HG03097 (cell line): ENCODE data around the gene CHRNG.
"Not testable (repeated sequence)": the region's sequence is repeated elsewhere in the genome, so short reads cannot be mapped to it uniquely, and the experiment has no call there.

Source experiments
- ATAC-seq: cut with Tn5 transposase; IDR thresholded peaks from one replicate; pipeline ENCODE4 v1.9.1; 2021; ENCODE audit not compliant: unreplicated experiment, low FRiP score

Gene CHRNG

GRCh38 chr2:232542715-232543467 is 3.4 kb downstream of the CHRNG start:
- ATAC-seq, result no peak

GRCh38 chr2:232543491-232543890 is 4.0 kb downstream of the CHRNG start:
- ATAC-seq, result no peak

- ATAC-seq, result no peak
Measured at GRCh38 chr2:232543928-232544631, 4.6 kb downstream of the CHRNG start.

GRCh38 chr2:232544674-232545073 is 5.2 kb downstream of the CHRNG start:
- no peak for ATAC-seq

GRCh38 chr2:232545511-232546375 is 6.3 kb downstream of the CHRNG start:
- no peak for ATAC-seq

- ATAC-seq, result no peak
Measured at GRCh38 chr2:232547991-232548390, 8.5 kb downstream of the CHRNG start.

GRCh38 chr2:232549655-232550353 is 10.3 kb downstream of the CHRNG start:
- ATAC-seq, result no peak

GRCh38 chr2:232550354-232551249 is 11.1 kb downstream of the CHRNG start, which contains the start of the genes EIF4E2 and TIGD1:
Gene EIF4E2 (plus strand): TSS chr2:232550689. CDS start chr2:232550725, 36 bp downstream.
Gene TIGD1 (minus strand): TSS chr2:232550557. CDS start chr2:232549882, 675 bp downstream.
- peak; percentile 91 for ATAC-seq

- ATAC-seq, result no peak
Measured at GRCh38 chr2:232551250-232551638, 11.8 kb downstream of the CHRNG start.

GRCh38 chr2:232551776-232552175 is 12.3 kb downstream of the CHRNG start:
- ATAC-seq, result no peak

- no peak for ATAC-seq
Measured at GRCh38 chr2:232556426-232556825, 16.9 kb downstream of the CHRNG start.

- no peak for ATAC-seq
Measured at GRCh38 chr2:232562515-232563151, 23.1 kb downstream of the CHRNG start.

GRCh38 chr2:232563580-232563979 is 24.1 kb downstream of the CHRNG start:
- ATAC-seq, result no peak

GRCh38 chr2:232567721-232568120 is 28.2 kb downstream of the CHRNG start:
- no peak for ATAC-seq

GRCh38 chr2:232568161-232568560 is 28.7 kb downstream of the CHRNG start:
- ATAC-seq, result no peak

GRCh38 chr2:232569541-232569940 is 30.0 kb downstream of the CHRNG start:
- ATAC-seq, result no peak

GRCh38 chr2:232570481-232570880 is 31.0 kb downstream of the CHRNG start:
- not testable (repeated sequence) for ATAC-seq

GRCh38 chr2:232571026-232571474 is 31.6 kb downstream of the CHRNG start:
- ATAC-seq, result no peak

- no peak for ATAC-seq
Measured at GRCh38 chr2:232573042-232573441, 33.5 kb downstream of the CHRNG start.
